Measurements from ENCODE around the gene DPP6. TPM values are rescaled to one million over a fixed set of nuclear protein-coding genes. Genes with fewer than 3 reads are reported as not detected.

Gene DPP6
- polyA plus RNA-seq, 1 of the 3 experiments (the other 2 are of a cell fraction): not detected

- TF ChIP-seq CTCF (IDR thresholded peaks at IDR 0.05) (no peak), FOXJ3 (CRISPR knock-in tag; IDR thresholded peaks at IDR 0.05) (no peak)
These were observed 712.9 kb downstream of the DPP6 start (continued) for GRCh38 chr7:154765118-154765517.

DNA sequence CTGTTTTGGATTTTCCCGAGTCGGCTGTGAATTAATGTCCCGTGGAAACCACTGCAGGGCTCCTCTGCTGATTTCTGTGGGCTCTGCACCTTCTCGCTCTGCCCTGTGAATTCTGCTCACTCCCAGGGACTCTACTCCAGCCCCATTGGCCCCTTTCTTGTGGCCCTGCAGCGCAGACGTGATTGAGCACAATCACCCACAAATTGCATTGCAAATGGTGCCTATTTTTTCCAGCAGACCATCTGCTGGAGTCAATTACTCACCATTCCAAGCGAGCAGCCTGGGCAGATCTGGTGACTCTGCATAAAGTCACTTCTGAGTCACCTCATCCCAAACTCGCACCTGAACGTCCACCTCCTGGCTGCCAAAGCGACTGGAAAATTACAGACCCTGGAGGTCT, 714.9 kb downstream of the DPP6 start:
- ChIA-PET POLR2A (no interaction called here), CTCF (interaction anchor here (1.0 to 2.9 kb wide), 4 partner anchors 9 to 127 kb away, joined by 3 to 13 read pairs (median 6); no protein-coding TSS in a partner anchor)
- Histone ChIP-seq H3K27ac (ENCODE audit: low read depth in 2 of 2, low read length in 1 of 2) (no peak overlapping the region), H2AFZ (ENCODE audit: low read depth) (no peak overlapping the region), H3K9me2 (no peaks in the 10 kb centered on the region), H3K79me2 (ENCODE audit: insufficient read depth) (no peaks in the 10 kb centered on the region), H4K20me1 (ENCODE audit: insufficient read depth) (no peaks in the 10 kb centered on the region), H3K36me3 (replicated peaks in 1 of 2; ENCODE audit: control insufficient read depth in 1 of 2, insufficient read depth in 2 of 2, low read length in 1 of 2) (no peaks in the 10 kb centered on the region), H3F3A (replicated peaks; ENCODE audit: insufficient read depth) (no peaks in the 10 kb centered on the region), H3K27me3 (ENCODE audit: insufficient read depth) (no peaks in the 10 kb centered on the region), H3K4me2 (no peak overlapping the region), H3K4me3 (ENCODE audit: low read depth in 2 of 2, low read length in 1 of 2) (no peak overlapping the region), H3K9me3 (peaks cover 5% of the 10 kb centered on the region; the same call in 1 of the 2 replicates), H3K4me1 (ENCODE audit: control insufficient read depth in 1 of 2, insufficient read depth in 2 of 2, low read depth in 1 of 2, low read length in 1 of 2) (peaks cover 0 to 14% of the 10 kb centered on the region in 2 experiments; a peak in 1 of 4 replicates), H3K9ac (no peak overlapping the region)
- no peak for DNase-seq
- TF ChIP-seq MXI1 (IDR thresholded peaks at IDR 0.05; ENCODE audit: low read depth, low read length): no peak
- WGBS (ENCODE audit: low lambda C conversion rate): 35% methylated on average over 10 of the region's 10 CpGs

DNA sequence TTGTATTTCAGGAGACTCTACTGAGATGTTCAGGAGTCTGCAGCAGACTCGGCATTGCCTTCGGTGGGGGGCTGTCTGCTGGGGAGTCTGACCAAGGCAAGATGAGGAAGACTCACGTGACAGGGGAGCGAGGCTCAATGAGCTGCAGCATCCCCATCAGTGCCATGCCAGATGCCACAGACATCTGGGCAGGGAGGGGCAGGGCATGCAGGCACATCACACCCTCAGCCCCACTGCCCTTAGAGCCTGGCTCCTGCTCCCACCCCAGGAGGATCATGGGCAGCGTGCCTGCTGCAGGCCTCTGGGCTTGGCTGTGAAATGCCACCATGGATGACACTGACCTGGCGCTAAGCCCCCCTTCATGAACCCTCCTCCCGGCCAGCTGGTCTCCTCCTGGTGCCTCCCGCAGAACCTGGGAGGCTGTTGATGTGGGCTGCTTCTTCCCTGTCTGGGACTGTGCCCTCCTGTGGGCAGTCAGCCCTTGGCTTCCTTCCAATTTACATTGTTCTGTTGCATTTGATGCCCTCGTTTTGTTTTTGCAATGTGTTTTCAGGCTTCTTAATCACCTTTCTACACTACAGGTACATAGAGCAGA, 715.7 kb downstream of the DPP6 start:
- no peak overlapping the region for H3K4me2 ChIP-seq
- no peaks in the 10 kb centered on the region for H3F3A ChIP-seq (replicated peaks; ENCODE audit: insufficient read depth)
- ChIA-PET POLR2A (no interaction called here), CTCF (interaction anchor here (1.3 to 2.5 kb wide), 3 partner anchors 9 to 24 kb away, joined by 3 to 11 read pairs (median 7); no protein-coding TSS in a partner anchor)
- H2AFZ ChIP-seq (ENCODE audit: low read depth): no peak overlapping the region
- H3K27me3 ChIP-seq (ENCODE audit: insufficient read depth): no peaks in the 10 kb centered on the region
- H3K79me2 ChIP-seq (ENCODE audit: insufficient read depth): no peaks in the 10 kb centered on the region
- H4K20me1 ChIP-seq (ENCODE audit: insufficient read depth): no peaks in the 10 kb centered on the region
- no peaks in the 10 kb centered on the region for H3K36me3 ChIP-seq (replicated peaks in 1 of 2; ENCODE audit: control insufficient read depth in 1 of 2, insufficient read depth in 2 of 2, low read length in 1 of 2)
- no peak overlapping the region for H3K4me3 ChIP-seq (ENCODE audit: low read depth in 2 of 2, low read length in 1 of 2)
- no peak overlapping the region for H3K9ac ChIP-seq
- no peaks in the 10 kb centered on the region for H3K9me2 ChIP-seq
- TF ChIP-seq CHD2 (IDR thresholded peaks at IDR 0.05; ENCODE audit: low read length, partially characterized antibody) (no peak), SIN3A (IDR thresholded peaks at IDR 0.05; ENCODE audit: borderline replicate concordance, low read depth, low read length) (no peak), GATA2 (CRISPR knock-in tag; IDR thresholded peaks at IDR 0.05) (0 out of 2 replicates have a peak, but pooled peaks have one; percentile 6)
- peak; percentile 63 for DNase-seq
- no peak overlapping the region for H3K27ac ChIP-seq (ENCODE audit: low read depth in 2 of 2, low read length in 1 of 2)
- WGBS (ENCODE audit: low lambda C conversion rate): 20% methylated on average over 6 of the region's 9 CpGs
- peaks cover 5% of the 10 kb centered on the region; the same call in 1 of the 2 replicates for H3K9me3 ChIP-seq
- peaks cover 0 to 14% of the 10 kb centered on the region in 2 experiments; a peak in 1 of 4 replicates for H3K4me1 ChIP-seq (ENCODE audit: control insufficient read depth in 1 of 2, insufficient read depth in 2 of 2, low read depth in 1 of 2, low read length in 1 of 2)
